HepG2 (cell line): ENCODE results near the gene PPIL6. TPM values are rescaled to one million over a fixed set of nuclear protein-coding genes. Genes with fewer than 3 reads are reported as not detected.
A peak's percentile ranks its signal among the peaks of the same experiment; 100 is the strongest.

Source experiments
- HNF1A ChIP-seq, 2 experiments: sonication (generic) in 1 of 2; formaldehyde crosslinking in 1 of 2; IDR thresholded peaks; 2 replicates each; pipeline versions ENCODE4 v1.4.0 to v1.6.1; 2016 to 2020; ENCODE audit warnings: borderline replicate concordance in 1 of 2, low read depth in 1 of 2, mild to moderate bottlenecking in 1 of 2, missing genetic modification reagents in 1 of 2
- HNF1B ChIP-seq: sonication (generic); formaldehyde crosslinking; IDR thresholded peaks from 2 replicates; pipeline ENCODE4 v1.5.1; 2020; ENCODE audit warnings: mild to moderate bottlenecking, moderate library complexity, missing genetic modification reagents
- MBD4 ChIP-seq: IDR thresholded peaks from 2 replicates; pipeline ENCODE4 v1.6.1; 2012; ENCODE audit warnings: low read length, inconsistent platforms, borderline replicate concordance
- NFKB2 ChIP-seq: sonication (generic); formaldehyde crosslinking; IDR thresholded peaks from 2 replicates; pipeline ENCODE4 v1.4.0; 2020; ENCODE audit warnings: missing genetic modification reagents, borderline replicate concordance
- PCBP2 ChIP-seq: fragments of 200-400 bp; formaldehyde crosslinking; optimal IDR thresholded peaks from 2 replicates; pipeline ENCODE3; 2018; ENCODE audit warnings: low read length, low read depth; ENCODE audit not compliant: poor library complexity, severe bottlenecking
- PRDM15 ChIP-seq: sonication (generic); formaldehyde crosslinking; IDR thresholded peaks from 2 replicates; pipeline ENCODE4 v1.4.0; 2020; ENCODE audit warnings: missing genetic modification reagents
- SAP130 ChIP-seq: IDR thresholded peaks from 2 replicates; pipeline ENCODE4 v1.6.1; 2016; ENCODE audit warnings: low read depth
- TEAD3 ChIP-seq: optimal IDR thresholded peaks from 2 replicates; pipeline ENCODE3; 2016; ENCODE audit warnings: borderline replicate concordance
- TFDP1 ChIP-seq: IDR thresholded peaks from 2 replicates; pipeline ENCODE4 v1.6.1; 2016; ENCODE audit warnings: missing compliant biosample characterization, missing genetic modification reagents, borderline replicate concordance
- ZBTB20 ChIP-seq: sonication (generic); formaldehyde crosslinking; IDR thresholded peaks from 2 replicates; pipeline ENCODE4 v1.8.1; 2023; ENCODE audit warnings: missing genetic modification reagents, low read depth, mild to moderate bottlenecking, borderline replicate concordance
- ZC3H13 ChIP-seq: sonication (generic); formaldehyde crosslinking; IDR thresholded peaks from 2 replicates; pipeline ENCODE4 v1.8.1; 2023; ENCODE audit warnings: mild to moderate bottlenecking, missing genetic modification reagents, moderate library complexity
- ZC3H4 ChIP-seq: sonication (generic); formaldehyde crosslinking; IDR thresholded peaks from 2 replicates; pipeline ENCODE4 v1.4.0; 2020; ENCODE audit warnings: missing genetic modification reagents, borderline replicate concordance
- ZFX ChIP-seq: sonication (generic); formaldehyde crosslinking; IDR thresholded peaks from 2 replicates; pipeline ENCODE4 v1.4.0; 2020; ENCODE audit warnings: mild to moderate bottlenecking, low read depth, missing genetic modification reagents, moderate library complexity
- ZNF891 ChIP-seq: sonication (generic); formaldehyde crosslinking; IDR thresholded peaks from 2 replicates; pipeline ENCODE4 v1.5.0; 2020; ENCODE audit warnings: mild to moderate bottlenecking, missing genetic modification reagents
- polyA plus RNA-seq, 8 experiments: library from polyadenylated mRNA; depleted of rRNA in 3 of 8; stranded (reverse) in 7 of 8; unstranded in 1 of 8; fragments of >200 nt; fragmentation: Illumina TruSeq in 4 of 8; extraction: Trizol in 4 of 8; gene quantifications; 2 replicates each; pipeline versions ENCODE4 v1.2.1 to v1.2.3, GENCODE V29; 2011 to 2016; ENCODE audit warnings: low read depth in 4 of 8, missing spikeins in 1 of 8, mixed read lengths in 1 of 8; ENCODE audit not compliant: insufficient read depth in 1 of 8
- total RNA-seq, 5 experiments: library from RNA; depleted of rRNA; stranded (reverse); fragments of >200 nt; fragmentation: Illumina TruSeq; extraction: Trizol; gene quantifications; 2 replicates each; pipeline ENCODE4 v1.2.3, GENCODE V29; 2016; ENCODE audit warnings: low read depth in 1 of 5

The PPIL6 gene
- total and polyA plus RNA-seq, 2 of the 13 experiments (the other 11 are each of a cell fraction or from before 2014, with no cell fraction given) = 0.22 to 0.46 TPM

- TF ChIP-seq TFDP1 (CRISPR knock-in tag) (no peak), HNF1B (CRISPR knock-in tag) (no peak), ZC3H13 (CRISPR knock-in tag) (no peak), ZC3H4 (no peak), PRDM15 (CRISPR knock-in tag) (peak; percentile 60; the same call in 1 of the 2 replicates), SAP130 (CRISPR knock-in tag) (peak; percentile 41; the same call in 1 of the 2 replicates), NFKB2 (CRISPR knock-in tag) (no peak), ZFX (CRISPR knock-in tag) (0 out of 2 replicates have a peak, but pooled peaks have one; percentile 45), ZNF891 (CRISPR knock-in tag) (no peak), MBD4 (no peak), PCBP2 (no peak), ZBTB20 (CRISPR knock-in tag) (no peak), TEAD3 (CRISPR knock-in tag) (peak; percentile 83), HNF1A (IDR thresholded peaks at IDR 0.05; ENCODE audit: low read depth) (peak; percentile 68), HNF1A (CRISPR knock-in tag; IDR thresholded peaks at IDR 0.05; ENCODE audit: borderline replicate concordance) (peak; percentile 64)
Measured at GRCh38 chr6:109477725-109478124, 37.3 kb upstream of the PPIL6 start (continued).
